HFFc6 (cell line): ENCODE measurements around the gene RNF214. TPM values are rescaled to one million over a fixed set of nuclear protein-coding genes. Genes with fewer than 3 reads are reported as not detected.

ENCODE experiments used
- DNase-seq: peaks from one replicate; pipeline ENCODE4 v3.0.0-alpha.2; 2018
- H3K27ac Mint-ChIP-seq: 2 replicates; pipeline ENCODE4 v1.8.0; 2020; ENCODE audit warnings: mild to moderate bottlenecking, mixed read lengths
- H3K27me3 Mint-ChIP-seq: 2 replicates; pipeline ENCODE4 v1.8.0; 2021; ENCODE audit warnings: mild to moderate bottlenecking, moderate library complexity, mixed read lengths; ENCODE audit not compliant: insufficient read depth
- H3K36me3 Mint-ChIP-seq: 2 replicates; pipeline ENCODE4 v1.8.0; 2021; ENCODE audit warnings: low read depth, mixed read lengths
- H3K4me1 Mint-ChIP-seq: 2 replicates; pipeline ENCODE4 v1.8.0; 2020; ENCODE audit warnings: low read depth, mixed read lengths
- H3K4me3 Mint-ChIP-seq: 2 replicates; pipeline ENCODE4 v1.8.0; 2020; ENCODE audit warnings: mild to moderate bottlenecking, moderate library complexity, mixed read lengths
- H3K9me3 Mint-ChIP-seq: 2 replicates; pipeline ENCODE4 v1.8.0; 2020; ENCODE audit warnings: mild to moderate bottlenecking, mixed read lengths
- CTCF ChIP-seq: fragments of 200-600 bp; sonication (generic); IDR thresholded peaks from 2 replicates; pipeline ENCODE4 v1.5.0; 2021; ENCODE audit warnings: antibody characterized with exemption, mild to moderate bottlenecking
- total RNA-seq, 6 experiments: library from RNA; stranded (reverse); fragmentation: NEBNext Ultra II Directional; extraction: Animal tissue kit (Norgen Biotek cat#: 25700); gene quantifications; 2 replicates in 1 of 6; 3 replicates in 5 of 6; pipeline ENCODE4 v1.2.3, GENCODE V29; 2021

RNF214 gene
- total RNA-seq, 6 experiments from 2014 or later: 17.7 to 25.6 (median 22.1) TPM

- H3K9me3 Mint-ChIP-seq: no peaks in the 10 kb centered on the region
- TF ChIP-seq CTCF: no peak
- no peak overlapping the region for H3K4me3 Mint-ChIP-seq
- no peak for DNase-seq
- H3K4me1 Mint-ChIP-seq: no peaks in the 10 kb centered on the region
- H3K27me3 Mint-ChIP-seq: no peaks in the 10 kb centered on the region; the same call in none of the 2 replicates
- H3K36me3 Mint-ChIP-seq: peaks cover 5% of the 10 kb centered on the region; the same call in 1 of the 2 replicates
- no peak overlapping the region for H3K27ac Mint-ChIP-seq
These were observed 45.5 kb upstream of the RNF214 start for GRCh38 chr11:117187007-117187406.

GRCh38 chr11:117187428-117187798, 45.1 kb upstream of the RNF214 start:
- H3K36me3 Mint-ChIP-seq: peaks cover 5% of the 10 kb centered on the region; the same call in 1 of the 2 replicates
- H3K9me3 Mint-ChIP-seq: no peaks in the 10 kb centered on the region
- no peak for DNase-seq
- no peaks in the 10 kb centered on the region for H3K4me1 Mint-ChIP-seq
- no peak for TF ChIP-seq CTCF
- no peak overlapping the region for H3K4me3 Mint-ChIP-seq
- no peak overlapping the region for H3K27ac Mint-ChIP-seq
- no peaks in the 10 kb centered on the region; the same call in none of the 2 replicates for H3K27me3 Mint-ChIP-seq

GRCh38 chr11:117187799-117188481, 44.5 kb upstream of the RNF214 start:
- Mint-ChIP-seq H3K4me1 (no peaks in the 10 kb centered on the region), H3K36me3 (peaks cover 5% of the 10 kb centered on the region; the same call in 1 of the 2 replicates), H3K4me3 (no peak overlapping the region), H3K27me3 (no peaks in the 10 kb centered on the region; the same call in none of the 2 replicates), H3K9me3 (no peaks in the 10 kb centered on the region), H3K27ac (no peak overlapping the region)
- TF ChIP-seq CTCF: no peak
- DNase-seq: no peak

GRCh38 chr11:117188620-117189081, 43.8 kb upstream of the RNF214 start:
- H3K4me1 Mint-ChIP-seq: no peaks in the 10 kb centered on the region
- no peak overlapping the region for H3K4me3 Mint-ChIP-seq
- DNase-seq: no peak
- no peaks in the 10 kb centered on the region for H3K9me3 Mint-ChIP-seq
- peaks cover 5% of the 10 kb centered on the region; the same call in 1 of the 2 replicates for H3K36me3 Mint-ChIP-seq
- no peak overlapping the region for H3K27ac Mint-ChIP-seq
- H3K27me3 Mint-ChIP-seq: peaks cover 2% of the 10 kb centered on the region
- no peak for TF ChIP-seq CTCF

GRCh38 chr11:117189191-117189940, 43.1 kb upstream of the RNF214 start:
- no peak overlapping the region for H3K27ac Mint-ChIP-seq
- H3K9me3 Mint-ChIP-seq: no peaks in the 10 kb centered on the region
- DNase-seq: no peak
- H3K36me3 Mint-ChIP-seq: peaks cover 5% of the 10 kb centered on the region; the same call in 1 of the 2 replicates
- H3K27me3 Mint-ChIP-seq: peaks cover 2% of the 10 kb centered on the region
- no peak for TF ChIP-seq CTCF
- no peak overlapping the region for H3K4me3 Mint-ChIP-seq
- H3K4me1 Mint-ChIP-seq: no peaks in the 10 kb centered on the region
